Mesendoderm (in vitro differentiated cells): ENCODE measurements around the gene PGAP6.

Experiments used
- DNase-seq: peaks from one replicate; pipeline ENCODE4 v3.0.0; 2013
- H2AK5ac ChIP-seq: 2 replicates; pipeline ENCODE4 v1.6.1; 2013; ENCODE audit warnings: low read length, inconsistent platforms
- H2BK120ac ChIP-seq: 2 replicates; pipeline ENCODE4 v1.6.1; 2013; ENCODE audit warnings: low read depth, mild to moderate bottlenecking, low read length, moderate library complexity, mixed read lengths
- H2BK15ac ChIP-seq: replicated peaks from 2 replicates; pipeline ENCODE4 v1.6.1; 2013; ENCODE audit warnings: low read depth, mild to moderate bottlenecking, moderate library complexity
- H2BK5ac ChIP-seq: 2 replicates; pipeline ENCODE4 v1.6.1; 2013; ENCODE audit warnings: low read length, inconsistent platforms
- H3K18ac ChIP-seq: 2 replicates; pipeline ENCODE4 v1.6.1; 2013; ENCODE audit warnings: mild to moderate bottlenecking, low read length, mixed read lengths
- H3K23ac ChIP-seq: one replicate; pipeline ENCODE4 v1.6.1; 2013; ENCODE audit warnings: low read length
- H3K27ac ChIP-seq: 2 replicates; pipeline ENCODE4 v1.5.1; 2013; ENCODE audit warnings: low read depth, mild to moderate bottlenecking, inconsistent platforms, low read length, moderate library complexity
- H3K27me3 ChIP-seq: 2 replicates; pipeline ENCODE4 v1.6.1; 2013; ENCODE audit warnings: low read length, control low read depth, mild to moderate bottlenecking, inconsistent platforms; ENCODE audit not compliant: insufficient read depth, poor library complexity
- H3K36me3 ChIP-seq: 2 replicates; pipeline ENCODE4 v1.6.1; 2013; ENCODE audit warnings: low read length, inconsistent platforms; ENCODE audit not compliant: control insufficient read depth, insufficient read depth
- H3K4ac ChIP-seq: one replicate; pipeline ENCODE4 v1.6.1; 2013; ENCODE audit warnings: low read depth, mild to moderate bottlenecking, low read length, moderate library complexity
- H3K4me1 ChIP-seq: 2 replicates; pipeline ENCODE4 v1.6.1; 2013; ENCODE audit warnings: low read depth, low read length, inconsistent platforms; ENCODE audit not compliant: control insufficient read depth
- H3K4me2 ChIP-seq: 2 replicates; pipeline ENCODE4 v1.6.1; 2013; ENCODE audit warnings: low read length
- H3K4me3 ChIP-seq: 2 replicates; pipeline ENCODE4 v1.5.1; 2013; ENCODE audit warnings: mild to moderate bottlenecking, low read length
- H3K56ac ChIP-seq: one replicate; pipeline ENCODE4 v1.6.1; 2013; ENCODE audit warnings: low read length
- H3K79me1 ChIP-seq: 2 replicates; pipeline ENCODE4 v1.6.1; 2013; ENCODE audit warnings: low read length, inconsistent platforms
- H3K79me2 ChIP-seq: 2 replicates; pipeline ENCODE4 v1.6.1; 2013; ENCODE audit warnings: mild to moderate bottlenecking, low read length; ENCODE audit not compliant: control insufficient read depth, insufficient read depth
- H3K9ac ChIP-seq: 2 replicates; pipeline ENCODE4 v1.6.1; 2013; ENCODE audit warnings: low read length, inconsistent platforms
- H4K5ac ChIP-seq: one replicate; pipeline ENCODE4 v1.6.1; 2013; ENCODE audit warnings: low read length
- H4K8ac ChIP-seq: one replicate; pipeline ENCODE4 v1.6.1; 2013; ENCODE audit warnings: low read depth, mild to moderate bottlenecking, control low read depth, low read length, moderate library complexity
- WGBS: extraction: QIAGEN DNeasy Blood & Tissue Kit; methylation state at CpG from one replicate; pipeline ENCODE4 v1.1.7; 2013; ENCODE audit warnings: low lambda C conversion rate, missing lambda C conversion rate; ENCODE audit not compliant: insufficient coverage; ENCODE audit errors: extremely low coverage; 5-methylcytosine and 5-hydroxymethylcytosine counted together

Gene PGAP6

DNA sequence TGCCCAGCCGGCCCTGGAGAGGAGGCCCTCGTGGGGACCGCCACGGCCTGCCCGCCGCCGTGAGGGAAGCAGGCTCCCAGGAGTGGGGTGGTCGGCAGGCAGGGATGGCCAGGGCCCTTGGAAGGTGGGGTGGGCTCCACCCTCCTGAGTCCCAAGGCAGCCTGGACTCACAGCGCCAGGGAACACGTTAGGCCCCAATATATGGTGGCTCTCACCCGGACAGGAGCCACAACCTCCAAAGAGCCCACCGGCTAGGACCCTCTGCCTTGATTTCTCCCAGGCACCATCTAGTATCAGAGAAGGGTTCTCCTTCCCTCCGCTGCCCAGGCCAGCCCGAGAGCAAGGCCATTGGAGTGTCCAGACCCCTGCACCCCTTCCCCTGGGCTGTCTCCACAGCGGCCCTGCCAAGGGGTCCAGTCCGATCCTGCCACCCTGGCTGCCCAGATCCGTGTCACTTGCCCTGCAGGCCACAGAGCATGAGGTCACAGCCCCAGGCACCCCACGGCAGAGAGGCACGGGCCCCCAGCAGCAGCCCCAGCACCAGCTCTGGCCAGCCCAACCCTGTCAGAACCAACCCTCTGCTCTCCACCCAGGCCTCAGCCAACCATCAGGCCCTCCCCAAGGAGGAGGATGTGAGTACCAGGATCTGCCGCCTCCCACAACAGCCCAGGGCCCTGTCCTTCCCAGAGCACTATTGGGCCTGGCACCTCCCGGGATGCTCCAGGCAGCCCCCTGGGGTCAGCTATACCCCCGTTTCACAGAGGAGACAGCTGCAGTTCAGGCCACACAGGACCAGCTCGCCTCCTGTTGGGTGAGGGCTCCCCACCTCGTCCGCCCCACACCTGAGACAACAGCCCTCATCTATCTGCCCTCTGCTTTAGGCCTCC lies 28.1 kb downstream of the PGAP6 start:
- peaks cover 24% of the 10 kb centered on the region for H3K79me2 ChIP-seq
- H2BK15ac ChIP-seq, result no peak overlapping the region
- no peaks in the 10 kb centered on the region for H3K4me1 ChIP-seq
- H3K18ac ChIP-seq, result no peak overlapping the region
- no peak overlapping the region for H2BK5ac ChIP-seq
- H2AK5ac ChIP-seq, result no peak overlapping the region
- H3K79me1 ChIP-seq, result peaks cover 12% of the 10 kb centered on the region
- H3K4ac ChIP-seq, result no peak overlapping the region
- DNase-seq, result no peak
- H3K23ac ChIP-seq, result no peak overlapping the region
- peak overlapping the region; percentile 73 for H3K9ac ChIP-seq
- H3K36me3 ChIP-seq, result peaks cover 5% of the 10 kb centered on the region
- no peak overlapping the region for H2BK120ac ChIP-seq
- H3K27ac ChIP-seq, result no peak overlapping the region
- no peak overlapping the region for H4K8ac ChIP-seq
- no peak overlapping the region for H3K4me3 ChIP-seq
- H4K5ac ChIP-seq, result no peak overlapping the region
- peak overlapping the region; percentile 92 for H3K56ac ChIP-seq
- H3K27me3 ChIP-seq, result no peaks in the 10 kb centered on the region
- peak overlapping the region; percentile 64 for H3K4me2 ChIP-seq
- no CpG with 5 or more reads among the region's 25 CpGs for WGBS

DNA sequence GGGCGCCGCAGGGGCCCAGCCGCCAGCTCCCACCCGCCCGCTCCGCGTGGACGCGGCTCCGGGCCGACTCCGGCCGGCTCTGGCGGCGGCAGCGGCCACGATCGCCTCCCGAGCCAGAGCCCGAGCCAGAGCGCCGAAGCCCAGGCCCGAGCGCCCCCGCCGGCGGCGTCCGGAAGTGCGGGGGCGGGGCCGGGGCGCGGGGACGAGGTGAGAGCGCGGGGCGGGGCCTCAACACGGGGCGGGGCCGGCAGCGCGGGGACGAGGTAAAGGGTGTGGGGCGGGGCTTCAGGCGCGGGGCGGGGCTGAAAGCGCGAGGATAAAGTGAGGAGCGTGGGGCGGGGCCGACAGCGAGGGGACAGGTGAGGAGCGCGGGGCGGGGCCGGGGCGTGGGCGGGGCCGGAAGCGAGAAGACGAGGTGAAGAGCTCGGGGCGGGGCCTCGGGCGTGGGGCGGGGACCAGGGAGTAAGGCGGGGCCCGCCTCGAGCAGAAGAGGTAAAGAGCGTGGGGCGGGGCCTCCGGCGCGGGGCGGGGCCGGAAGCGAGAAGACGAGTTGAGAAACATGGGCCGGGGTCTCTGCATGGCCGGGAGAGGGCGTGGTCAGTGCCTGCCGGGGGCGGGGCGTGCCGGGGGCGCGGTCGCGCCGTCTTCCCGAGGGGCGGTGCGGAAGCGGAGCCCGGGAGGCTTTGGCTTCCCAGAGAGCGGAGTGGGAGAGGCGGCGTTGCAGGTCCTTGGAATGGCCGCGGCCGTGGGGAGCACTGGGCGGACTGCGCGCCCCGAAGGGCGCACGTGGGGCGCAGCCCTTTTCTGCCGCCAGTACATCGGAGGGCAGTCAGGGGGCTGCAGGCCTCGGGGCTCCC lies 29.0 kb downstream of the PGAP6 start, which contains the start of gene AXIN1:
AXIN1 (minus strand) TSS at position 177 of the 857 bp plus-strand sequence. CDS start 5,698 bp downstream, outside the sequence.
- no peaks in the 10 kb centered on the region for H3K27me3 ChIP-seq
- H3K36me3 ChIP-seq, result peaks cover 5% of the 10 kb centered on the region
- no peak within 1 kb of the TSS for H3K23ac ChIP-seq
- no peak within 1 kb of the TSS for H2BK120ac ChIP-seq
- H4K8ac ChIP-seq, result no peak within 1 kb of the TSS
- H2AK5ac ChIP-seq, result no peak within 1 kb of the TSS
- no peak within 1 kb of the TSS for H2BK15ac ChIP-seq
- peak within 1 kb of the TSS; percentile 70 for H3K4me3 ChIP-seq
- H3K4me1 ChIP-seq, result no peaks in the 10 kb centered on the region
- peaks cover 32% of the 10 kb centered on the region for H3K79me2 ChIP-seq
- H2BK5ac ChIP-seq, result no peak within 1 kb of the TSS
- WGBS, result no CpG with 5 or more reads among the region's 113 CpGs
- H3K27ac ChIP-seq, result no peak within 1 kb of the TSS
- H3K79me1 ChIP-seq, result peaks cover 16% of the 10 kb centered on the region
- peak; percentile 99 for DNase-seq
- H3K9ac ChIP-seq, result peak within 1 kb of the TSS; percentile 83
- H3K4me2 ChIP-seq, result peak within 1 kb of the TSS; percentile 64
- H4K5ac ChIP-seq, result no peak within 1 kb of the TSS
- H3K4ac ChIP-seq, result peak within 1 kb of the TSS; percentile 72
- H3K56ac ChIP-seq, result peak within 1 kb of the TSS; percentile 92
- H3K18ac ChIP-seq, result peak within 1 kb of the TSS; percentile 60

GRCh38 chr16:351804-352520 lies 29.8 kb downstream of the PGAP6 start:
- H2AK5ac ChIP-seq, result no peak overlapping the region
- DNase-seq, result peak; percentile 33
- H2BK5ac ChIP-seq, result no peak overlapping the region
- peak overlapping the region; percentile 90 for H3K56ac ChIP-seq
- WGBS, result no CpG with 5 or more reads among the region's 95 CpGs
- no peak overlapping the region for H4K5ac ChIP-seq
- peak overlapping the region; percentile 83 for H3K9ac ChIP-seq
- no peaks in the 10 kb centered on the region for H3K27me3 ChIP-seq
- H4K8ac ChIP-seq, result no peak overlapping the region
- H3K36me3 ChIP-seq, result peaks cover 5% of the 10 kb centered on the region
- H2BK120ac ChIP-seq, result no peak overlapping the region
- H3K4me3 ChIP-seq, result peak overlapping the region; percentile 70
- peak overlapping the region; percentile 60 for H3K18ac ChIP-seq
- H3K79me1 ChIP-seq, result peaks cover 21% of the 10 kb centered on the region
- H2BK15ac ChIP-seq, result no peak overlapping the region
- H3K4me1 ChIP-seq, result no peaks in the 10 kb centered on the region
- H3K27ac ChIP-seq, result no peak overlapping the region
- peak overlapping the region; percentile 72 for H3K4ac ChIP-seq
- H3K23ac ChIP-seq, result no peak overlapping the region
- peak overlapping the region; percentile 62 for H3K4me2 ChIP-seq
- H3K79me2 ChIP-seq, result peaks cover 40% of the 10 kb centered on the region

- peak overlapping the region; percentile 49 for H3K56ac ChIP-seq
- H3K79me2 ChIP-seq, result peaks cover 52% of the 10 kb centered on the region
- peaks cover 11% of the 10 kb centered on the region for H3K36me3 ChIP-seq
- no peak overlapping the region for H3K18ac ChIP-seq
- no peak overlapping the region for H4K8ac ChIP-seq
- H4K5ac ChIP-seq, result no peak overlapping the region
- no peak overlapping the region for H3K4me2 ChIP-seq
- H2BK5ac ChIP-seq, result no peak overlapping the region
- H2BK120ac ChIP-seq, result no peak overlapping the region
- peaks cover 28% of the 10 kb centered on the region for H3K79me1 ChIP-seq
- WGBS, result no CpG with 5 or more reads among the region's 8 CpGs
- H3K23ac ChIP-seq, result no peak overlapping the region
- H3K4me1 ChIP-seq, result no peaks in the 10 kb centered on the region
- peak overlapping the region; percentile 3 for H3K9ac ChIP-seq
- H3K4me3 ChIP-seq, result no peak overlapping the region
- H2AK5ac ChIP-seq, result no peak overlapping the region
- H3K27ac ChIP-seq, result no peak overlapping the region
- H2BK15ac ChIP-seq, result no peak overlapping the region
- no peak overlapping the region for H3K4ac ChIP-seq
- DNase-seq, result no peak
- H3K27me3 ChIP-seq, result no peaks in the 10 kb centered on the region
Measured at GRCh38 chr16:350203-350602, 31.6 kb downstream of the PGAP6 start.

- peak overlapping the region; percentile 49 for H3K56ac ChIP-seq
- H3K27ac ChIP-seq, result no peak overlapping the region
- no peak for DNase-seq
Measured at GRCh38 chr16:349211-349610, 32.6 kb downstream of the PGAP6 start.

More at GRCh38 chr16:349211-349610, 32.6 kb downstream of the PGAP6 start:
- Histone ChIP-seq H2BK15ac (no peak overlapping the region), H3K4me2 (no peak overlapping the region), H3K36me3 (peaks cover 14% of the 10 kb centered on the region), H3K79me1 (peaks cover 32% of the 10 kb centered on the region), H2BK120ac (no peak overlapping the region), H3K9ac (peak overlapping the region; percentile 19), H3K4me1 (no peaks in the 10 kb centered on the region), H3K4me3 (no peak overlapping the region), H2BK5ac (no peak overlapping the region), H4K8ac (no peak overlapping the region), H3K4ac (no peak overlapping the region), H3K79me2 (peaks cover 59% of the 10 kb centered on the region), H4K5ac (no peak overlapping the region), H3K23ac (no peak overlapping the region), H3K18ac (no peak overlapping the region), H3K27me3 (no peaks in the 10 kb centered on the region), H2AK5ac (no peak overlapping the region)
- WGBS, result no CpG with 5 or more reads among the region's 7 CpGs
